GM12801 (cell line): ENCODE results near the gene FERMT3.

Experiments
- CTCF ChIP-seq: IDR thresholded peaks from one replicate; pipeline ENCODE4 v1.5.1; 2011; ENCODE audit warnings: control low read depth; ENCODE audit not compliant: insufficient read length; ENCODE audit errors: extremely low read depth

FERMT3 gene

GRCh38 chr11:64165842-64166635 is 40.5 kb upstream of the FERMT3 start, which contains the start of gene MACROD1:
Gene MACROD1 (minus strand): TSS chr11:64166113. CDS start chr11:64165994, 119 bp downstream.
- no peak for TF ChIP-seq CTCF

- no peak for TF ChIP-seq CTCF
Measured at GRCh38 chr11:64170419-64170818, 36.1 kb upstream of the FERMT3 start.

- TF ChIP-seq CTCF, result no peak
Measured at GRCh38 chr11:64173616-64174355, 32.7 kb upstream of the FERMT3 start.

- TF ChIP-seq CTCF, result no peak
Measured at GRCh38 chr11:64176751-64177150, 29.8 kb upstream of the FERMT3 start.

GRCh38 chr11:64178203-64178602 is 28.3 kb upstream of the FERMT3 start:
- TF ChIP-seq CTCF, result no peak

GRCh38 chr11:64178951-64179639 is 27.4 kb upstream of the FERMT3 start:
- TF ChIP-seq CTCF, result no peak

- no peak for TF ChIP-seq CTCF
Measured at GRCh38 chr11:64180891-64181290, 25.6 kb upstream of the FERMT3 start.
